Measurements from ENCODE around the gene CLSTN2.

The CLSTN2 gene

GRCh38 chr3:140091143-140091542 lies 156.2 kb downstream of the CLSTN2 start:
- DNase-seq (ENCODE audit: low read depth in 3 of 3, low spot score in 1 of 3), result no peak

GRCh38 chr3:140092848-140093536 lies 158.0 kb downstream of the CLSTN2 start:
- no peak for DNase-seq (ENCODE audit: low read depth in 3 of 3, low spot score in 1 of 3)

GRCh38 chr3:140093742-140094141 lies 158.8 kb downstream of the CLSTN2 start:
- no peak for DNase-seq (ENCODE audit: low read depth in 3 of 3, low spot score in 1 of 3)

- DNase-seq (ENCODE audit: low read depth in 3 of 3, low spot score in 1 of 3), result no peak
Measured at GRCh38 chr3:140094487-140094886, 159.5 kb downstream of the CLSTN2 start.

GRCh38 chr3:140096037-140096436 lies 161.1 kb downstream of the CLSTN2 start:
- no peak for DNase-seq (ENCODE audit: low read depth in 3 of 3, low spot score in 1 of 3)

GRCh38 chr3:140097874-140098635 lies 163.1 kb downstream of the CLSTN2 start:
- DNase-seq (ENCODE audit: low read depth in 3 of 3, low spot score in 1 of 3), result no peak

GRCh38 chr3:140100479-140100878 lies 165.5 kb downstream of the CLSTN2 start:
- DNase-seq (ENCODE audit: low read depth in 3 of 3, low spot score in 1 of 3), result no peak

- DNase-seq (ENCODE audit: low read depth in 3 of 3, low spot score in 1 of 3), result no peak
Measured at GRCh38 chr3:140103166-140103565, 168.2 kb downstream of the CLSTN2 start.

GRCh38 chr3:140103986-140104645 lies 169.1 kb downstream of the CLSTN2 start:
- no peak for DNase-seq (ENCODE audit: low read depth in 3 of 3, low spot score in 1 of 3)

GRCh38 chr3:140113996-140114788 lies 179.2 kb downstream of the CLSTN2 start:
- no peak for DNase-seq (ENCODE audit: low read depth in 3 of 3, low spot score in 1 of 3)

GRCh38 chr3:140114789-140115080 lies 179.8 kb downstream of the CLSTN2 start:
- DNase-seq (ENCODE audit: low read depth in 3 of 3, low spot score in 1 of 3), result no peak

GRCh38 chr3:140117096-140117526 lies 182.1 kb downstream of the CLSTN2 start:
- DNase-seq (ENCODE audit: low read depth in 3 of 3, low spot score in 1 of 3), result no peak

GRCh38 chr3:140122183-140122582 lies 187.2 kb downstream of the CLSTN2 start:
- DNase-seq (ENCODE audit: low read depth in 3 of 3, low spot score in 1 of 3), result no peak

GRCh38 chr3:140128217-140128616 lies 193.2 kb downstream of the CLSTN2 start:
- no peak for DNase-seq (ENCODE audit: low read depth in 3 of 3, low spot score in 1 of 3)

GRCh38 chr3:140128631-140129030 lies 193.6 kb downstream of the CLSTN2 start:
- DNase-seq (ENCODE audit: low read depth in 3 of 3, low spot score in 1 of 3), result no peak

GRCh38 chr3:140129768-140130284 lies 194.8 kb downstream of the CLSTN2 start:
- no peak for DNase-seq (ENCODE audit: low read depth in 3 of 3, low spot score in 1 of 3)

GRCh38 chr3:140131895-140132294 lies 196.9 kb downstream of the CLSTN2 start:
- DNase-seq (ENCODE audit: low read depth in 3 of 3, low spot score in 1 of 3), result no peak

GRCh38 chr3:140134231-140134965 lies 199.4 kb downstream of the CLSTN2 start:
- no peak for DNase-seq (ENCODE audit: low read depth in 3 of 3, low spot score in 1 of 3)

GRCh38 chr3:140135461-140135860 lies 200.5 kb downstream of the CLSTN2 start:
- no peak for DNase-seq (ENCODE audit: low read depth in 3 of 3, low spot score in 1 of 3)

GRCh38 chr3:140143367-140144069 lies 208.5 kb downstream of the CLSTN2 start:
- no peak for DNase-seq (ENCODE audit: low read depth in 3 of 3, low spot score in 1 of 3)

Data from stimulated activated CD4-positive, alpha-beta T cell treated with anti-CD3 and anti-CD28 coated beads, TNF-alpha, amount 100 ng/mL, for 1 hour (primary cell).